Omental fat pad (tissue), 4 donors: ENCODE results near the gene GIPC2. TPM values are rescaled to one million over a fixed set of nuclear protein-coding genes. Genes with fewer than 3 reads are reported as not detected.
"Not testable (repeated sequence)": the region's sequence is repeated elsewhere in the genome, so short reads cannot be mapped to it uniquely, and the experiment has no call there.

Experiments used
- ATAC-seq: fragments of 150-250 bp; one replicate; pipeline ENCODE4 v1.9.1; 2016; ENCODE audit warnings: mild to moderate bottlenecking, moderate library complexity; ENCODE audit not compliant: low FRiP score
- DNase-seq: peaks from one replicate; pipeline ENCODE4 v3.0.0-alpha.2; 2019; ENCODE audit warnings: low spot score
- CTCF ChIP-seq, 3 donors: fragments of 450-650 bp; IDR thresholded peaks; one replicate each; pipeline ENCODE4 v1.5.1; 2016 to 2017; ENCODE audit warnings: antibody characterized with exemption in 3 of 3, mild to moderate bottlenecking in 3 of 3, moderate library complexity in 2 of 3
- total RNA-seq, 4 donors: library from RNA; depleted of rRNA; stranded (reverse); fragments of >200 nt; gene quantifications; one replicate each; pipeline ENCODE4 v1.1.0, GENCODE V29; 2016

The GIPC2 gene
- total RNA-seq, 4 donors from 2014 or later, result 1.4 to 15.9 (median 3.1) TPM

- DNase-seq, result no peak
- no peak for TF ChIP-seq CTCF (IDR thresholded peaks at IDR 0.05)
- ATAC-seq, result no peak
Observed at GRCh38 chr1:78075621-78076020, 29.9 kb downstream of the GIPC2 start.

GRCh38 chr1:78078358-78078757 is 32.6 kb downstream of the GIPC2 start:
- DNase-seq (no peak), ATAC-seq (no peak)
- TF ChIP-seq CTCF (IDR thresholded peaks at IDR 0.05), result peak in 1 of 3 donors; percentile 5

- no peak for TF ChIP-seq CTCF (IDR thresholded peaks at IDR 0.05)
- ATAC-seq, result no peak
- no peak for DNase-seq
Observed at GRCh38 chr1:78079580-78079979, 33.8 kb downstream of the GIPC2 start.

- no peak for TF ChIP-seq CTCF (IDR thresholded peaks at IDR 0.05)
- no peak for ATAC-seq
- no peak for DNase-seq
Observed at GRCh38 chr1:78080767-78081166, 35.0 kb downstream of the GIPC2 start.

GRCh38 chr1:78081980-78082860 is 36.5 kb downstream of the GIPC2 start:
- TF ChIP-seq CTCF (IDR thresholded peaks at IDR 0.05), result no peak
- ATAC-seq (no peak), DNase-seq (no peak)

GRCh38 chr1:78084639-78085038 is 38.9 kb downstream of the GIPC2 start:
- ATAC-seq, DNase-seq: not testable (repeated sequence)

- ATAC-seq (no peak), DNase-seq (no peak)
- TF ChIP-seq CTCF (IDR thresholded peaks at IDR 0.05), result no peak
Observed at GRCh38 chr1:78086697-78087096, 40.9 kb downstream of the GIPC2 start.
